Colonic mucosa (tissue), 4 donors: ENCODE results near the gene TMEM43. TPM values are rescaled to one million over a fixed set of nuclear protein-coding genes. Genes with fewer than 3 reads are reported as not detected.

ENCODE experiments used
- DNase-seq: peaks from one replicate; pipeline ENCODE4 v3.0.0-alpha.2; 2020
- H3K27ac ChIP-seq: fragments of 200-600 bp; one replicate; pipeline ENCODE4 v1.8.0; 2021
- H3K27me3 ChIP-seq: fragments of 200-600 bp; one replicate; pipeline ENCODE4 v1.8.0; 2021
- H3K36me3 ChIP-seq: fragments of 200-600 bp; one replicate; pipeline ENCODE4 v1.8.0; 2021
- H3K4me1 ChIP-seq: fragments of 200-600 bp; one replicate; pipeline ENCODE4 v1.8.0; 2021; ENCODE audit warnings: mild to moderate bottlenecking
- H3K4me3 ChIP-seq: fragments of 200-600 bp; one replicate; pipeline ENCODE4 v1.8.0; 2021
- H3K9ac ChIP-seq, 2 donors: one replicate each; pipeline ENCODE4 v1.7.0; 2013; ENCODE audit warnings: control low read depth in 2 of 2, low read depth in 2 of 2, low read length in 2 of 2
- H3K9me3 ChIP-seq: fragments of 200-600 bp; one replicate; pipeline ENCODE4 v1.8.0; 2021
- intact Hi-C: fragments of 100-400 bp; cut with DNase I; formaldehyde crosslinking; loops from one replicate; pipeline ENCODE4 v1.14.1; 2022
- total RNA-seq, 2 donors: library from RNA; stranded (reverse); fragmentation: NEBNext Ultra II Directional in 1 of 2; extraction: Animal tissue kit (Norgen Biotek cat#: 25700) in 1 of 2; gene quantifications; one replicate each; pipeline ENCODE4 v1.2.1, GENCODE V29; 2021
- TF ChIP-seq, protein P1 (sequence below): fragments of 200-600 bp; IDR thresholded peaks from one replicate; pipeline ENCODE4 v1.8.0; 2022; ENCODE audit warnings: antibody characterized with exemption, mild to moderate bottlenecking
- donor health status: healthy.
- donor health status: DM: no; HTN: no; CAD: no.
- donor health status: DM: no; HTN: no; CAD: no.

Gene TMEM43
- total RNA-seq, 2 donors from 2014 or later, result 25.4 to 31.1 TPM

DNA sequence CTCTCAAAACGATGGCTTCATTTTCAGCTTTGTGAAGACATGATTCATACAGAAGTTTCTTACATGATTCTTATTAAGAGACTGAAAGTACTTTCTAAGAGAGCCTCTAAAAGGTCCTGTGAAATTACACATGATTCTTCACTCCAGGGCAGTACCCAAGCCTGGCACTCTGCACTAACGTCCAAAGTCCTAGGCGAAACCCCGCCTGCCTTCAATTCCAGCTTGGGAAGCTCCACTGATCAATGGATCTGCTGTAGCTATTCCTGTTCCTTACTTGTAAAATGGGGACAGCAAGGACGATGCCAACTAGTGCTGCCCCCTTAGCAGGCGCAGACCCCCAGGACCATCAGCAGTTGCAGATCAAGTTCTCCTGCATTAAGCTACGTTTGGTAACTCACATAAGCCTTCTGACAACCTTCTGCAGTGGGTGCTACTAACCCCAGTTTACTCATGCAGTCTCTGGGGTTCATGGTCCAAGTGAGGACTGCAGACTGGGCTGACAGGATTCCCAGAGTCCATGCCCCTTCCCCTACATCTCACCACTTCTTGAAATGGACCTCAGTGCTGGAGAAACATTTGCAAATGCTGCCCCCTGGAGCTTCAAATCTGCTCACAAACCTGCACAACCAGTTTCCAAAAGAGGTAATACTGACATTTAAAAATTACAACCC lies 10.8 kb upstream of the TMEM43 start:
- TF ChIP-seq, protein P1, sequence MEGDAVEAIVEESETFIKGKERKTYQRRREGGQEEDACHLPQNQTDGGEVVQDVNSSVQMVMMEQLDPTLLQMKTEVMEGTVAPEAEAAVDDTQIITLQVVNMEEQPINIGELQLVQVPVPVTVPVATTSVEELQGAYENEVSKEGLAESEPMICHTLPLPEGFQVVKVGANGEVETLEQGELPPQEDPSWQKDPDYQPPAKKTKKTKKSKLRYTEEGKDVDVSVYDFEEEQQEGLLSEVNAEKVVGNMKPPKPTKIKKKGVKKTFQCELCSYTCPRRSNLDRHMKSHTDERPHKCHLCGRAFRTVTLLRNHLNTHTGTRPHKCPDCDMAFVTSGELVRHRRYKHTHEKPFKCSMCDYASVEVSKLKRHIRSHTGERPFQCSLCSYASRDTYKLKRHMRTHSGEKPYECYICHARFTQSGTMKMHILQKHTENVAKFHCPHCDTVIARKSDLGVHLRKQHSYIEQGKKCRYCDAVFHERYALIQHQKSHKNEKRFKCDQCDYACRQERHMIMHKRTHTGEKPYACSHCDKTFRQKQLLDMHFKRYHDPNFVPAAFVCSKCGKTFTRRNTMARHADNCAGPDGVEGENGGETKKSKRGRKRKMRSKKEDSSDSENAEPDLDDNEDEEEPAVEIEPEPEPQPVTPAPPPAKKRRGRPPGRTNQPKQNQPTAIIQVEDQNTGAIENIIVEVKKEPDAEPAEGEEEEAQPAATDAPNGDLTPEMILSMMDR, result no peak
- intact Hi-C loops, result loop anchor here (5.0 kb wide), 1 partner anchor 217 kb away; no protein-coding TSS in a partner anchor
- Histone ChIP-seq H3K4me1 (no peaks in the 10 kb centered on the region), H3K9me3 (no peaks in the 10 kb centered on the region), H3K9ac (no peak overlapping the region), H3K27me3 (no peaks in the 10 kb centered on the region), H3K36me3 (no peaks in the 10 kb centered on the region), H3K27ac (no peak overlapping the region), H3K4me3 (no peak overlapping the region)
- DNase-seq, result peak; percentile 13

DNA sequence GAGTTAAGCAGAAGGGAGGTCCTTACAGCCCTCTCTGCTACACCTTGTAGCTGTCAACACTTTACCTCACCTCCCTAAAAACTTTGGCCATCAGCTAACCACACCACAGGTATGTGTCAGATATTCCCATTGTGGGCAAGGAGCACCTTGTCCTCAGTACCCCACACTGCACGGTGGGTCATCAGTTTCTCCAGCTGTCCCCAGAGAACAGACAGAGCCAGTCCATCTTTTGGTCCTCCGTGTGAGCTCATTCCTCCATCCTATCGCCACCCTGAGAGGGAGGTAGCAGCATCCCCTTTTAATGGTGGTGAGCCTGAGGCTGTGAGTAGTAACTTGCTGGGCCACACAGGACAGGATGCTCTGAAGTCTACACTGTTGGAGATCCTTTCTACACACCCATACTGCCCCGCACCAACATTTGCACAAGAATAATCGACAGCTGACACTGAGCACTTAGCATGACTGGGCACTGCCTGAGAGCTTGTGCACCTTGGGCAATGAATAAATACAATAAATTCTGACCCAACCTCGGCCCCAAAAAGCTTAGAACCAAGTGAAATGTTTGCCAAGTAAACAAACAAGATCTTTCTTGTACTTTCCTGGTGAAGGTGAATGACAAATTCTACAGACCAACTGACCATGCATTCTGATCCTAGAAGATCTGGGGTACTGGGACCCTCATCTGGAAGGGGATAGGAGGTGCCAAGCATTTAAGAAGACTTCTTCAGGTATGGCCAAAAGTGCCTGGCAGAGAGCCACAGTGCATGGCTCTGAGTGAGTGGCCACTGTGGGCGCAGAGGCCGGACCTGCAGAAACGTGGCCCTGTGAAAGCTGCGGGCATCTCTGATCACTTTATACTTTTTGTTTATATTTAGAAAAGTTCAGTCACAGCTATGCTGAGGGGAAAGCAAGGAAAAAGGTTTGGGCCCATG lies 7.1 kb upstream of the TMEM43 start:
- peak; percentile 10 for DNase-seq
- Histone ChIP-seq H3K27me3 (no peaks in the 10 kb centered on the region), H3K4me1 (no peaks in the 10 kb centered on the region), H3K27ac (no peak overlapping the region), H3K36me3 (no peaks in the 10 kb centered on the region), H3K4me3 (no peak overlapping the region), H3K9ac (no peak overlapping the region), H3K9me3 (no peaks in the 10 kb centered on the region)
- TF ChIP-seq, protein P1, result no peak
- intact Hi-C loops, result no loop called here

DNA sequence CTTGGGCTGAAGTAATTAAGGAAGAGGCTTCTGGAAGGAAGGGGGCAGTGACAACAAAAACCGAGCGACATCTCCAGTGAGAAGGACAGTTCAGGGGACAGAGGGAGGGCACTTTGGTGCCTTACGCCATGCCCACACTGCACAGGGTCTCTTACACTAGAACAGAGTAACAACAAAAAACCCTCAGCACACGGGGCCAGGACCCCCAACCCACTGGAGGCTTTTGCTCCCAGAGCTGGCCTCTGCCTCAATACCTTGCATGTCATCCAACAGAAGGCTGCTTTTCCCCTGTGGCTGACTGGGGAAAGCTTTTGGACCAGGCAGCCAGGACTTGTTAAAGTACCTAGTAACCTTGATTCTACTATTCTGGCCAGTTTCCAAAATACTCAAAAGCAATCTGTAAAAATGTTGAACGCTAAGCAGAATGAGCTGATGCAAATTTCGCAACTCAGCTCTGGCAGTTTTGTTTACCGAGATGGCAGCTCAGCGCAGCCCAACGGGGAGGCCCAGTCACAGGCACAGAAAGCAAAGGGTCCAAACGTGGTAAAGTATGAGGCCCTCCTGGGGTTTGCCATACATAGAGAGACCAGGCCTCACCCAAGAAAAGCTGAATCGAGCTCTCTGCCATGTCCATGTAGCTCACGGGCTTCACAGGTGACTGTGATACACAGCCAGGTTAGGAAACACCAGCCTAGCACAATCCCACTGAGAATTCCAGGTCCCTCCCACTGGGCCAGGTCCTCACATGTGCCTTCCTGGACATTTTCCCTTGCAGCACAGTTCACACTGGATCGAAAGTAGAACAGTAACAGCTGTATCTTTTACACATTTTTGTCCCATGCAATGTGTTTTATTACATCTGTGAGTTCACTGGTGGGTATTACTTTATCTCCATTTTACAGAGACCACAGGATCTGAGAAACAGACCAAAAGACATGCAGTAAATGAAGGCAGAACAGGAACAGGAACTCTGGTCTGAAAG lies 6.2 kb upstream of the TMEM43 start:
- intact Hi-C loops, result no loop called here
- peak; percentile 11 for DNase-seq
- TF ChIP-seq, protein P1, result no peak
- Histone ChIP-seq H3K36me3 (no peaks in the 10 kb centered on the region), H3K4me1 (peaks cover 3% of the 10 kb centered on the region), H3K9me3 (no peaks in the 10 kb centered on the region), H3K27ac (no peak overlapping the region), H3K27me3 (no peaks in the 10 kb centered on the region), H3K4me3 (no peak overlapping the region), H3K9ac (no peak overlapping the region)

DNA sequence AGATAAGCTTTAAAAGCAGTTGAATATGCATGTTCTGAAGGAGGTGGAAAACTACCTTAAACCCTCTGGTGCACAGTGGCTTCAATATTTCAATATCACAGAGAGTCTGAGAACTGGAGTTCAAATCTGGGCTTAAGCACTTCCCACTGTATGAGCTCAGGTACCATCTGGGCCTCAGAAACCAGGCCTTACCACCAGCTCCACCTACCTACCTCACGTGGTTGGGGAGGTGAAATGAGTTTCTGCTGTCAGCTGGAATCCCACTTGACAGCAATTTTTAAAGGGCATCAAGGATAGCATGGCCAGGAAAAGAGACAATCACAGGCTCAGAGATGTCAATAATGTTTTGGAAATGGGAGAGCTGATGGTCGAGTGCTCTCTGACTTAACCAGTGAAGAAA lies 5.2 kb upstream of the TMEM43 start:
- DNase-seq, result peak; percentile 6
- Histone ChIP-seq H3K4me3 (no peak overlapping the region), H3K9me3 (no peaks in the 10 kb centered on the region), H3K27ac (no peak overlapping the region), H3K9ac (no peak overlapping the region), H3K27me3 (no peaks in the 10 kb centered on the region), H3K4me1 (peaks cover 5% of the 10 kb centered on the region), H3K36me3 (no peaks in the 10 kb centered on the region)
- TF ChIP-seq, protein P1, result no peak
- intact Hi-C loops, result loop anchor here (5.0 kb wide), 1 partner anchor 58 kb away; the partner anchor contains the start of genes LSM3 and XPC
